DND-41 (cell line): ENCODE data around the gene MAIP1.

ENCODE experiments used
- CTCF ChIP-seq: IDR thresholded peaks from 2 replicates; pipeline ENCODE4 v1.5.1; 2012; ENCODE audit warnings: borderline replicate concordance, low read length, moderate library complexity, mild to moderate bottlenecking; ENCODE audit not compliant: poor library complexity, severe bottlenecking; ENCODE audit errors: extremely low read depth
- EZH2 ChIP-seq: IDR thresholded peaks from 3 replicates; pipeline ENCODE4 v1.6.1; 2012; ENCODE audit warnings: borderline replicate concordance, low read depth, mild to moderate bottlenecking, moderate library complexity, low read length, inconsistent platforms; ENCODE audit not compliant: severe bottlenecking

GRCh38 chr2:199928626-199929025, 26.8 kb upstream of the MAIP1 start:
- TF ChIP-seq CTCF (no peak), EZH2 (no peak)
